Trophoblast cell (in vitro differentiated cells and primary cell): ENCODE results near the gene HS6ST1.

Experiments used
- DNase-seq, 2 donors: peaks; one replicate each; pipeline ENCODE4 v3.0.0-alpha.2; 2016
- H2AFZ ChIP-seq: 2 replicates; pipeline ENCODE4 v1.6.1; 2013; ENCODE audit warnings: low read length, moderate library complexity, mild to moderate bottlenecking; ENCODE audit not compliant: insufficient read depth, poor library complexity
- H2AK5ac ChIP-seq: 2 replicates; pipeline ENCODE4 v1.6.1; 2013; ENCODE audit warnings: mild to moderate bottlenecking, low read length
- H2BK120ac ChIP-seq: 2 replicates; pipeline ENCODE4 v1.6.1; 2013; ENCODE audit warnings: low read length, mild to moderate bottlenecking, moderate library complexity; ENCODE audit not compliant: insufficient read depth, poor library complexity
- H2BK12ac ChIP-seq: 2 replicates; pipeline ENCODE4 v1.6.1; 2013; ENCODE audit warnings: mild to moderate bottlenecking, low read length, moderate library complexity
- H2BK5ac ChIP-seq: 2 replicates; pipeline ENCODE4 v1.6.1; 2013; ENCODE audit warnings: low read length, low read depth, moderate library complexity, mild to moderate bottlenecking; ENCODE audit not compliant: poor library complexity
- H3K14ac ChIP-seq: 2 replicates; pipeline ENCODE4 v1.6.1; 2013; ENCODE audit warnings: mild to moderate bottlenecking, low read length
- H3K18ac ChIP-seq: 2 replicates; pipeline ENCODE4 v1.6.1; 2013; ENCODE audit warnings: mild to moderate bottlenecking, low read length
- H3K23ac ChIP-seq: 2 replicates; pipeline ENCODE4 v1.6.1; 2013; ENCODE audit warnings: low read length
- H3K27ac ChIP-seq: 2 replicates; pipeline ENCODE4 v1.5.1; 2013; ENCODE audit warnings: low read depth, mild to moderate bottlenecking, inconsistent platforms, low read length, moderate library complexity
- H3K27me3 ChIP-seq: 2 replicates; pipeline ENCODE4 v1.6.1; 2013; ENCODE audit warnings: inconsistent platforms, mild to moderate bottlenecking, low read length, moderate library complexity; ENCODE audit not compliant: insufficient read depth
- H3K36me3 ChIP-seq, 2 experiments: 1 replicate in 1 of 2; 2 replicates in 1 of 2; pipeline ENCODE4 v1.6.1; 2013; ENCODE audit warnings: low read length in 2 of 2, mild to moderate bottlenecking in 2 of 2, moderate library complexity in 1 of 2; ENCODE audit not compliant: insufficient read depth in 2 of 2, control insufficient read depth in 1 of 2
- H3K4ac ChIP-seq: 2 replicates; pipeline ENCODE4 v1.6.1; 2013; ENCODE audit warnings: low read depth, mild to moderate bottlenecking, low read length, moderate library complexity
- H3K4me1 ChIP-seq, 2 experiments: 1 replicate in 1 of 2; 2 replicates in 1 of 2; pipeline ENCODE4 v1.6.1; 2013; ENCODE audit warnings: low read length in 2 of 2, mild to moderate bottlenecking in 2 of 2, moderate library complexity in 1 of 2; ENCODE audit not compliant: insufficient read depth in 2 of 2, control insufficient read depth in 1 of 2
- H3K4me2 ChIP-seq: 2 replicates; pipeline ENCODE4 v1.6.1; 2013; ENCODE audit warnings: inconsistent platforms, mild to moderate bottlenecking, low read length, moderate library complexity
- H3K4me3 ChIP-seq: 2 replicates; pipeline ENCODE4 v1.5.1; 2013; ENCODE audit warnings: mild to moderate bottlenecking, low read depth, low read length, inconsistent platforms
- H3K79me1 ChIP-seq: one replicate; pipeline ENCODE4 v1.6.1; 2013; ENCODE audit warnings: low read length
- H3K79me2 ChIP-seq: 2 replicates; pipeline ENCODE4 v1.6.1; 2013; ENCODE audit warnings: low read length, mild to moderate bottlenecking; ENCODE audit not compliant: control insufficient read depth, insufficient read depth, poor library complexity
- H3K9ac ChIP-seq: 2 replicates; pipeline ENCODE4 v1.6.1; 2013; ENCODE audit warnings: mild to moderate bottlenecking, low read length
- H3K9me3 ChIP-seq: 2 replicates; pipeline ENCODE4 v1.6.1; 2013; ENCODE audit warnings: low read depth, mild to moderate bottlenecking, control low read depth, inconsistent platforms, low read length; ENCODE audit not compliant: insufficient read depth
- H4K12ac ChIP-seq: 2 replicates; pipeline ENCODE4 v1.6.1; 2013; ENCODE audit warnings: low read depth, mild to moderate bottlenecking, low read length, moderate library complexity
- H4K8ac ChIP-seq: 2 replicates; pipeline ENCODE4 v1.6.1; 2013; ENCODE audit warnings: low read depth, mild to moderate bottlenecking, low read length, moderate library complexity
- H4K91ac ChIP-seq: one replicate; pipeline ENCODE4 v1.6.1; 2013; ENCODE audit warnings: low read depth, mild to moderate bottlenecking, low read length, moderate library complexity
- WGBS: extraction: QIAGEN DNeasy Blood & Tissue Kit; methylation state at CpG from one replicate; pipeline ENCODE4 v1.1.7; 2013; ENCODE audit warnings: missing lambda C conversion rate; ENCODE audit not compliant: insufficient read length, insufficient coverage; ENCODE audit errors: extremely low coverage; 5-methylcytosine and 5-hydroxymethylcytosine counted together

Gene HS6ST1

DNA sequence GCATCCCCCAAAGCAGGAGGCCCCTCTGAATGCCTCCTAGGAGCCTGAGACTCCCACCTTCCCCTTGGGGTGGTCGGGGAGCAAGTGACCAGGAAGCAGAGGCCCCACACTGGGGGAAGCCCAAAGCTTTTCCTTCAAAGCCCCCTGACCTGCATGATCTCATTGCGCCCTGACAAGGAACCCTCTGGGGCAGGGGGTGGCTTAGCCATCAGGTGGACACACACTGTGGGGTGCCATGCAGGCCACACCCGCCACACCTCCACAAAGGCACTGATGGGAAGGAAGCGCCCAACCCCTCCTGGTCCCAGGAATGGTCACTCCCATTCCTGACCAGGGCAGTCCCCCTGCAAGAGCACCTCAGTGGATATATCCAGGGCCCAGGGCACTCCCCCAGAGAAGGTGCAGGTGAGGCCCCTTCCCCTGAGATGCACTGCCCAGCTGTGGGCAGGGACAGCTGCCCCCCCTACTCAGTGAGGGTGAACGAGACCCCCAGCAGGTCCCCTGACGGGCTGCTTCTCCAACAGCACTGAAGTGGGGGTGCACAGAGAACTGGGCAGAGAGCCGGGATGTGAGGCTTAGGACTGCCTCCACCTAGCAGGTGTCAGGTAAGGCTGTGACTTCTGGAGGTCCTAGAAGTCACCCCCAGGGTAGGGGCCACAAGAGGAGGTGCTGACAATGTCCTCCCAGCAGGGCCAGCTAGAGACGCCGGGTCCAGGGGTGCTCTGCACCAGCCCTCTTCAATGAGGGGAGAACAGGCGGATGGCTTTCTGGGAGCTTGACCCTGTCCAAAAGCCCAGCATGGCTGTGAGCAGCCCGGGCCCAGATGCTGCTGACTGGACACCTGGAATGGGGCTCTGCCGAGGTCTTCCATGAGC lies 31.5 kb downstream of the HS6ST1 start:
- no CpG with 5 or more reads among the region's 12 CpGs for WGBS
- H3K9me3 ChIP-seq: peaks cover 3% of the 10 kb centered on the region
- peaks cover 13% of the 10 kb centered on the region for H3K79me1 ChIP-seq
- peaks cover 11% of the 10 kb centered on the region for H3K79me2 ChIP-seq
- no peak overlapping the region for H3K18ac ChIP-seq
- H2BK120ac ChIP-seq: no peak overlapping the region
- H3K4me2 ChIP-seq: no peak overlapping the region
- peaks cover 30 to 34% of the 10 kb centered on the region in 2 experiments for H3K4me1 ChIP-seq
- H4K12ac ChIP-seq: no peak overlapping the region
- no peak overlapping the region for H2BK5ac ChIP-seq
- no peaks in the 10 kb centered on the region for H3K27me3 ChIP-seq
- no peak for DNase-seq
- no peak overlapping the region for H4K8ac ChIP-seq
- H2AFZ ChIP-seq: no peak overlapping the region
- H3K4me3 ChIP-seq: no peak overlapping the region
- H3K27ac ChIP-seq: no peak overlapping the region
- H4K91ac ChIP-seq: peak overlapping the region; percentile 2
- no peak overlapping the region for H3K4ac ChIP-seq
- no peak overlapping the region for H3K9ac ChIP-seq
- no peak overlapping the region for H3K23ac ChIP-seq
- H2BK12ac ChIP-seq: no peak overlapping the region
- no peak overlapping the region for H2AK5ac ChIP-seq
- no peak overlapping the region for H3K14ac ChIP-seq
- peaks cover 11 to 18% of the 10 kb centered on the region in 2 experiments for H3K36me3 ChIP-seq

DNA sequence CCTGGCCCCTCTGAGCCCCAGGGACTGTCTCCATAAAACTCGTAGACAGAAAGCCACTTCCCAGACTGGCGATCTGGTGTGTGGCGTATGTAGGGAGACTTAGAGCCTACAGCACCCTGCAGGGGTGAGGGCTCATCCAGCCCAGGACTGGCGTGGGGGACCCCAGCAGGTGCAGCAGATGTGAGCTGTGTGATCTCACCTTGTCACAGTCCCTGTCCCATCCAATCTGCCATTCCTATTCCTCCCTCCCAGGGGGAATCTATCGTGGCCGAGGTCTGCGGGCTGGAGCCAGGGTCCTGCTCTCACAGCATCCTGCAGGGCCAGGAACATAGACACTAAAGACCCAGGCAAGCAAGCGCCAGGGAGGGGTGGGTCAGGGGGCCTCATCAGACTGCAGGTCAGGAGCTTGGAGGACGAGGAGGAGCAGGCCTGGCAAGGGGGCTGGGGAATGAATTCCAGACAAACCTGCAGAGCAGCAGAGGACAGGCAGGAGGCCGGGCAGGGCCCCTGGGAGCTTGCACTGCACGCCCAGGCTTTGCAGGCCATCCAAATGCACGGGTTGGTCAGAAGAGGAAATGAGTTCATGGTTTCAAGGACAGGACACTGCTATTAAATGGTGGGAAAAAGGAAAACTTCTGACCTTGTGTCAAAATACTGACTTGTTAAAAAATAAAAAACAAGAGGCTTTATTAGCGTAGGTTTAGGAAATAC lies 32.5 kb downstream of the HS6ST1 start:
- Histone ChIP-seq H3K4me1 (peaks cover 21 to 26% of the 10 kb centered on the region in 2 experiments), H3K4me3 (no peak overlapping the region), H3K79me2 (peaks cover 7% of the 10 kb centered on the region), H4K8ac (no peak overlapping the region), H2BK120ac (no peak overlapping the region), H4K91ac (peak overlapping the region; percentile 14), H3K27ac (no peak overlapping the region), H3K79me1 (peaks cover 9% of the 10 kb centered on the region), H3K4ac (no peak overlapping the region), H4K12ac (no peak overlapping the region), H3K23ac (no peak overlapping the region), H3K4me2 (no peak overlapping the region), H2BK12ac (peak overlapping the region; percentile 1), H2AFZ (no peak overlapping the region), H2AK5ac (no peak overlapping the region), H3K27me3 (no peaks in the 10 kb centered on the region), H3K9ac (no peak overlapping the region), H3K14ac (no peak overlapping the region), H3K9me3 (peaks cover 3% of the 10 kb centered on the region), H2BK5ac (no peak overlapping the region), H3K18ac (peak overlapping the region; percentile 39), H3K36me3 (peaks cover 11 to 20% of the 10 kb centered on the region in 2 experiments)
- no peak for DNase-seq
- no CpG with 5 or more reads among the region's 13 CpGs for WGBS

DNA sequence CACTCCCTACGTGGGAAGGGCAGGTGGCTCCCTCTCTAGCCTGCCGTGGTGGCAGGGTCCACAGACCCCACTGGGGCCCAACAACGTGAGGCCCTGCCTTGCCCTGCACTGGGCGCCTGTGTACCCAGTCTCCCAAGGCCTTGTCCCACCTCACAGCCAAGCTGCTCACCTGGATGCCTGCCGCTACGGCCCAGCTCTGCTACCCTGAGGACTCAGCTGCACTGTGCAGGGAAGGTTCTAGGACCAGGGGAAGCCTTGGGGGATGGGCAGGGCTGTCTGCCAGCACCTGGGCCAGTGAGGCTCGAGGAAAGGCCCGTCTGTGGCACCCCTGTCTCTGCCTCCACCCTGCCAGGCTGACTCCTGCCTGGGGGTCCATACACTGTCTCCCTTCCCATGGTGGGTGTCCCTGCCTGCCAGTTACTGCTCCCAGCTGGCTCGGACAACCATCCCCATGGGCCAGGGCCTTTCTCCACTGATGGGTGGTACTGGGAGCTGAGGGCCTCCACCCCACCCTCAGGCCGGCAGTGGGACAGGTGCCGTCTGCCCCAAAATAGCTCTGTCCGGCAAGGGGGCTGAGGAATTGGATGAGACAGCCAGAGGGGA lies 33.2 kb downstream of the HS6ST1 start:
- peaks cover 6% of the 10 kb centered on the region for H3K79me1 ChIP-seq
- H2BK12ac ChIP-seq: no peak overlapping the region
- H3K36me3 ChIP-seq: peaks cover 11 to 20% of the 10 kb centered on the region in 2 experiments
- no peak overlapping the region for H2BK5ac ChIP-seq
- H3K14ac ChIP-seq: no peak overlapping the region
- no peak overlapping the region for H3K4me2 ChIP-seq
- H3K79me2 ChIP-seq: peaks cover 7% of the 10 kb centered on the region
- peak overlapping the region; percentile 39 for H3K18ac ChIP-seq
- peak overlapping the region; percentile 24 for H2BK120ac ChIP-seq
- DNase-seq: no peak
- H3K4me3 ChIP-seq: no peak overlapping the region
- peak overlapping the region; percentile 22 for H3K4ac ChIP-seq
- peaks cover 3% of the 10 kb centered on the region for H3K9me3 ChIP-seq
- no peak overlapping the region for H4K12ac ChIP-seq
- no peak overlapping the region for H2AFZ ChIP-seq
- H3K4me1 ChIP-seq: peaks cover 18 to 23% of the 10 kb centered on the region in 2 experiments
- H3K27me3 ChIP-seq: no peaks in the 10 kb centered on the region
- no peak overlapping the region for H3K23ac ChIP-seq
- no peak overlapping the region for H4K8ac ChIP-seq
- H2AK5ac ChIP-seq: peak overlapping the region; percentile 52
- no peak overlapping the region for H3K27ac ChIP-seq
- no peak overlapping the region for H3K9ac ChIP-seq
- H4K91ac ChIP-seq: peak overlapping the region; percentile 14
- no CpG with 5 or more reads among the region's 12 CpGs for WGBS

DNA sequence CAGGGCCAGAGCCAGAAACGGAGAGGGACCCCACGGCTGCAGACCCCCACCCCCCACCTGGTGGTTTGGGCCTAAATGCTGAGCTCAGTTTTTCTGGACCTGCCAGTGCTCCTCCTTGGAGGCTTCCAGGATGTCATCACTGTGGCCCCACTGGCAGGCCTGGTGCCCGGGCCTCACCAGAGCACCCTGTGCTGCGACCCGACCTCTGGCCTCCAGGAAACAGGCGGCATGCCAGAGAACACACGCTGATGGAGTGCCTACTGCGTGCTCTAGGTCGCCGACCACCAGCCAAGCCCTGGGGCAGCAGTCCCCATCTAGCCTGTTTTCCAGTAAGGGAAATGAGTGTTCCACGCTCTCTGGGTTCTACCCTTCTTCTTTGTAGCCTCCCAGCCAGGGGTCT lies 33.8 kb downstream of the HS6ST1 start:
- peaks cover 11 to 20% of the 10 kb centered on the region in 2 experiments for H3K36me3 ChIP-seq
- no peak for DNase-seq

More for the DNA sequence above, 33.8 kb downstream of the HS6ST1 start:
- H2BK120ac ChIP-seq: no peak overlapping the region
- no peak overlapping the region for H4K8ac ChIP-seq
- H4K12ac ChIP-seq: no peak overlapping the region
- H3K4me2 ChIP-seq: no peak overlapping the region
- H2BK12ac ChIP-seq: no peak overlapping the region
- no peak overlapping the region for H4K91ac ChIP-seq
- WGBS: no CpG with 5 or more reads among the region's 11 CpGs
- H3K4ac ChIP-seq: no peak overlapping the region
- no peak overlapping the region for H3K23ac ChIP-seq
- peak overlapping the region; percentile 13 for H3K18ac ChIP-seq
- peaks cover 3% of the 10 kb centered on the region for H3K9me3 ChIP-seq
- no peaks in the 10 kb centered on the region for H3K27me3 ChIP-seq
- peaks cover 18 to 23% of the 10 kb centered on the region in 2 experiments for H3K4me1 ChIP-seq
- H2AFZ ChIP-seq: no peak overlapping the region
- H3K9ac ChIP-seq: no peak overlapping the region
- H2BK5ac ChIP-seq: no peak overlapping the region
- no peak overlapping the region for H3K4me3 ChIP-seq
- H3K79me1 ChIP-seq: peaks cover 6% of the 10 kb centered on the region
- no peak overlapping the region for H3K27ac ChIP-seq
- H3K79me2 ChIP-seq: peaks cover 7% of the 10 kb centered on the region
- H3K14ac ChIP-seq: no peak overlapping the region
- H2AK5ac ChIP-seq: peak overlapping the region; percentile 52
